ENCODE results near the gene RUNX3. TPM values are rescaled to one million over a fixed set of nuclear protein-coding genes. Genes with fewer than 3 reads are reported as not detected.

The RUNX3 gene
- total and polyA plus RNA-seq, 4 donors = 1.7 to 9.0 (median 4.5) TPM

DNA sequence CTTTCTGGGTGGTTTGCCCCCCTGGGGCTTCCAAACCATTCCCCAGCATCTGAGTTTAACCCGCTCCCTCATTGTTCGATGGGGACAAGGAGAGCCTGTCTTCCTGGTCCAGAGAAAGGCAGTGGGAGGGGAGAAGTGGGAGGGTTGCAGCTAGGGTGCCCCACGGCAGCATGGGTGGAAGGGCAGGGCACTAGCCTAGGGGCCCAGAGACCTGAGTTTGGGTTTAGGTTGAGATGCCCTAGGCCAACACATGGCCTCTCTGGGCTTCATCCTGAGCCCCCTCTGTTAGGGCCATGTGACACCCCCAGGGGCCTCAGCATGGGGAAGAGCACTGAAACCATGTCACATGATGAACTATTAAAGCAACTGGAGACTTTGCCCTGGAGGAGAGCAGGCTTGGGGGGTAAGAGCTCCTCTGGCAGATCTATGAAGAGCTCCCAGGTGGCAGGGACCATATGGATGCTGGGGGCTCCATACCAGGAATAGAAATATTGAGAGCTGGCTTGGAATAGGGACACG lies 9.7 kb upstream of the RUNX3 start:
- WGBS, 2 donors = 79 to 89% methylated on average over 4 of the region's 4 CpGs

DNA sequence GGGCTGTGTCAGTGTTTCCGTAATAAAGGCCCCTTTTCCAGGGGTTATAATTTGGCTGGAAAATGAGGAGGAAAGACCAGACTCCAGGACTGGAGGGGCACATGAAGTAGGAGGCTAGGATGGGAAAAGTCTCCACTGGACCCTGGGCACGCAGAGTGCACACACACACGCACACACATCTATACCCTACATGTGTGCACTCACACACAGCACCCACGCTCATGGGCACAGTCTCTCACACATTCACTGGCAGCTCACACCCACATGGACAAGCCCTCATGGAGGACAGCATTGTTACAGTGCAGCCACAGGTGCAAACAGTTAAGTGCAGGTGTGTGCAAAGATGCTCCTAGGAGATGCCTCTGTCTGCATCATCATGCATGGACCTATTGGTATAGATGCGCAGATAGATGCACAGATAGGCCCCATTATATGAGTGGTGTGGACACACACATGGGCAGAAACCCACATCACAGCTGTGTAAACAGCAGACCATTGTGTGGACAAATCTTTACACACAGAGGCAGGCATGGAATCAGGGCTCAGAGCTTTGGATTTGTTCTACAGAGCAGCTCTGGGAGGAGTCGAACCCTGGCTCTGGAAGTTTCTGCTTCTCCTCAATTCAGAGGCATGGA lies 9.1 kb upstream of the RUNX3 start:
- H3K9me3 ChIP-seq (ENCODE audit: control insufficient read depth in 4 of 4, insufficient read depth in 3 of 4, low read length in 3 of 4) = peaks cover 0 to 7% (median 0%) of the 10 kb centered on the region in 4 donors
- WGBS, 2 donors = 92 to 93% methylated on average over 6 of the region's 6 CpGs
- ATAC-seq (ENCODE audit: insufficient read depth, low FRiP score) (no peak), DNase-seq (no peak)
- peaks cover 0 to under 1% (median 0%) of the 10 kb centered on the region in 5 donors for H3K4me1 ChIP-seq (ENCODE audit: control insufficient read depth in 5 of 5, insufficient read depth in 5 of 5, low read length in 5 of 5)
- no peaks in the 10 kb centered on the region for H3K36me3 ChIP-seq (ENCODE audit: control insufficient read depth in 4 of 4, insufficient read depth in 4 of 4, low read length in 4 of 4)
- H3K9ac ChIP-seq (ENCODE audit: insufficient read depth in 1 of 2, low read length in 2 of 2) = no peak overlapping the region
- TF ChIP-seq, protein P1, sequence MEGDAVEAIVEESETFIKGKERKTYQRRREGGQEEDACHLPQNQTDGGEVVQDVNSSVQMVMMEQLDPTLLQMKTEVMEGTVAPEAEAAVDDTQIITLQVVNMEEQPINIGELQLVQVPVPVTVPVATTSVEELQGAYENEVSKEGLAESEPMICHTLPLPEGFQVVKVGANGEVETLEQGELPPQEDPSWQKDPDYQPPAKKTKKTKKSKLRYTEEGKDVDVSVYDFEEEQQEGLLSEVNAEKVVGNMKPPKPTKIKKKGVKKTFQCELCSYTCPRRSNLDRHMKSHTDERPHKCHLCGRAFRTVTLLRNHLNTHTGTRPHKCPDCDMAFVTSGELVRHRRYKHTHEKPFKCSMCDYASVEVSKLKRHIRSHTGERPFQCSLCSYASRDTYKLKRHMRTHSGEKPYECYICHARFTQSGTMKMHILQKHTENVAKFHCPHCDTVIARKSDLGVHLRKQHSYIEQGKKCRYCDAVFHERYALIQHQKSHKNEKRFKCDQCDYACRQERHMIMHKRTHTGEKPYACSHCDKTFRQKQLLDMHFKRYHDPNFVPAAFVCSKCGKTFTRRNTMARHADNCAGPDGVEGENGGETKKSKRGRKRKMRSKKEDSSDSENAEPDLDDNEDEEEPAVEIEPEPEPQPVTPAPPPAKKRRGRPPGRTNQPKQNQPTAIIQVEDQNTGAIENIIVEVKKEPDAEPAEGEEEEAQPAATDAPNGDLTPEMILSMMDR (IDR thresholded peaks at IDR 0.05; ENCODE audit: control extremely low read depth, extremely low read depth) = no peak
- H3K4me3 ChIP-seq = no peak overlapping the region
- peaks cover 0 to 19% (median 9%) of the 10 kb centered on the region in 3 donors for H3K27me3 ChIP-seq (ENCODE audit: control insufficient read depth in 3 of 3, insufficient read depth in 3 of 3, low read length in 2 of 3)
- H3K27ac ChIP-seq (ENCODE audit: low read depth in 1 of 2, low read length in 1 of 2) = no peak overlapping the region

More for the DNA sequence above, 9.7 kb upstream of the RUNX3 start:
- Histone ChIP-seq H3K27ac (ENCODE audit: low read depth in 1 of 2, low read length in 1 of 2) (no peak overlapping the region), H3K9ac (ENCODE audit: insufficient read depth in 1 of 2, low read length in 2 of 2) (no peak overlapping the region), H3K36me3 (ENCODE audit: control insufficient read depth in 4 of 4, insufficient read depth in 4 of 4, low read length in 4 of 4) (no peaks in the 10 kb centered on the region), H3K4me3 (no peak overlapping the region), H3K4me1 (ENCODE audit: control insufficient read depth in 5 of 5, insufficient read depth in 5 of 5, low read length in 5 of 5) (no peaks in the 10 kb centered on the region), H3K9me3 (ENCODE audit: control insufficient read depth in 4 of 4, insufficient read depth in 3 of 4, low read length in 3 of 4) (peaks cover 0 to 7% (median 0%) of the 10 kb centered on the region in 4 donors), H3K27me3 (ENCODE audit: control insufficient read depth in 3 of 3, insufficient read depth in 3 of 3, low read length in 2 of 3) (peaks cover 0 to 14% (median 4%) of the 10 kb centered on the region in 3 donors)
- no peak for DNase-seq
- no peak for ATAC-seq (ENCODE audit: insufficient read depth, low FRiP score)
- TF ChIP-seq, protein P1 (IDR thresholded peaks at IDR 0.05; ENCODE audit: control extremely low read depth, extremely low read depth) = no peak

DNA sequence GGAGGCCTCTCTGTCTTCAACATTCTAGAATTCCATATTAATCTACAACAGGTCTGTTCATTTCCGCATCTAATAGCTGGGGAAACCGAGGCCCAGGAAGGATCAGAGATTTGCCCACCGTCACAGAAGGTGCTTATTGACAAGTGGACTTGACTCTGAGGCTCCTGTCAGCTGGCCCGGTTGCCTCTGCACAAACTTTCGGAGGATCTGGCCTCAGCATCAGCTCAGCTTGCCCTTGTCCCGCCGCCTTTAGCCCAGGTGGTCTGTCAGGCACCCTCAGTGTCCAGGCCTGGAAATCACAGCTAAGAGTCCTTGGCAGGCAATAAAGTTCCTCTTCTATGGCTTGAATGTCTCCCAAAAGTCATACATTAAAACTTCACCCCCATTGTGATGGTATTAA lies 8.2 kb upstream of the RUNX3 start:
- TF ChIP-seq, protein P1 (IDR thresholded peaks at IDR 0.05; ENCODE audit: control extremely low read depth, extremely low read depth) = no peak
- peaks cover 0 to 7% (median 0%) of the 10 kb centered on the region in 4 donors for H3K9me3 ChIP-seq (ENCODE audit: control insufficient read depth in 4 of 4, insufficient read depth in 3 of 4, low read length in 3 of 4)
- 96 to 99% methylated on average over 7 of the region's 7 CpGs for WGBS, 2 donors
- H3K4me1 ChIP-seq (ENCODE audit: control insufficient read depth in 5 of 5, insufficient read depth in 5 of 5, low read length in 5 of 5) = peaks cover 0 to 2% (median 0%) of the 10 kb centered on the region in 5 donors
- no peak overlapping the region for H3K4me3 ChIP-seq
- no peak overlapping the region for H3K9ac ChIP-seq (ENCODE audit: insufficient read depth in 1 of 2, low read length in 2 of 2)
- no peaks in the 10 kb centered on the region for H3K36me3 ChIP-seq (ENCODE audit: control insufficient read depth in 4 of 4, insufficient read depth in 4 of 4, low read length in 4 of 4)
- DNase-seq (no peak), ATAC-seq (ENCODE audit: insufficient read depth, low FRiP score) (no peak)
- H3K27me3 ChIP-seq (ENCODE audit: control insufficient read depth in 3 of 3, insufficient read depth in 3 of 3, low read length in 2 of 3) = peaks cover 0 to 26% (median 18%) of the 10 kb centered on the region in 3 donors
- no peak overlapping the region for H3K27ac ChIP-seq (ENCODE audit: low read depth in 1 of 2, low read length in 1 of 2)
